H1 (cell line): ENCODE results near the gene TTC9. TPM values are rescaled to one million over a fixed set of nuclear protein-coding genes. Genes with fewer than 3 reads are reported as not detected.

Experiments
- EP300 ChIP-seq, 2 experiments: IDR thresholded peaks; 1 replicate in 1 of 2; 2 replicates in 1 of 2; pipeline ENCODE4 v1.6.1; 2011 to 2012; ENCODE audit warnings: low read depth in 2 of 2, low read length in 2 of 2, mild to moderate bottlenecking in 2 of 2, borderline replicate concordance in 1 of 2, inconsistent platforms in 1 of 2, moderate library complexity in 1 of 2
- KDM5A ChIP-seq: fragments of 200-600 bp; IDR thresholded peaks from 2 replicates; pipeline ENCODE4 v1.7.1; 2012; ENCODE audit warnings: mild to moderate bottlenecking, low read length, inconsistent platforms, mixed read lengths
- RXRA ChIP-seq: IDR thresholded peaks from 2 replicates; pipeline ENCODE4 v1.6.1; 2011; ENCODE audit warnings: low read depth, mild to moderate bottlenecking, low read length, moderate library complexity; ENCODE audit not compliant: insufficient read depth
- SIRT6 ChIP-seq: IDR thresholded peaks from one replicate; pipeline ENCODE4 v1.7.1; 2012; ENCODE audit warnings: low read length, inconsistent platforms
- SP1 ChIP-seq: IDR thresholded peaks from 2 replicates; pipeline ENCODE4 v1.6.1; 2011; ENCODE audit warnings: low read depth, low read length
- SP4 ChIP-seq: IDR thresholded peaks from 2 replicates; pipeline ENCODE4 v1.6.1; 2012; ENCODE audit warnings: low read length, inconsistent platforms
- SRF ChIP-seq: IDR thresholded peaks from 2 replicates; pipeline ENCODE4 v1.6.1; 2011; ENCODE audit warnings: mild to moderate bottlenecking, low read depth, low read length, moderate library complexity
- TAF1 ChIP-seq: IDR thresholded peaks from 2 replicates; pipeline ENCODE4 v1.6.1; 2011; ENCODE audit warnings: mild to moderate bottlenecking, low read depth, low read length
- ZNF274 ChIP-seq: IDR thresholded peaks from 2 replicates; pipeline ENCODE4 v1.7.0; 2012; ENCODE audit warnings: low read length, borderline replicate concordance; ENCODE audit errors: extremely low read depth
- polyA plus RNA-seq, 7 experiments: library from polyadenylated mRNA; depleted of rRNA in 3 of 7; stranded (reverse) in 5 of 7; unstranded in 2 of 7; fragments of >200 nt in 5 of 7; fragments of 200-250 nt in 2 of 7; gene quantifications; 1 replicate in 5 of 7; 2 replicates in 1 of 7; 4 replicates in 1 of 7; pipeline versions ENCODE4 v1.2.1 to v1.2.3, GENCODE V29; 2011 to 2013; ENCODE audit warnings: missing spikeins in 2 of 7, mixed read lengths in 2 of 7
- total RNA-seq: library from RNA; stranded (reverse); fragmentation: NEBNext Ultra II Directional; extraction: Animal tissue kit (Norgen Biotek cat#: 25700); gene quantifications from 2 replicates; pipeline ENCODE4 v1.2.1, GENCODE V29; 2021
- TF ChIP-seq, protein P1 (sequence below), 3 experiments: IDR thresholded peaks; 1 replicate in 2 of 3; 2 replicates in 1 of 3; pipeline versions ENCODE4 v1.5.1 to v1.6.1; 2011; ENCODE audit warnings: low read length in 3 of 3, mild to moderate bottlenecking in 3 of 3, inconsistent platforms in 2 of 3, low read depth in 1 of 3, moderate library complexity in 1 of 3; ENCODE audit not compliant: insufficient read depth in 1 of 3; ENCODE audit errors: control extremely low read depth in 1 of 3

Gene TTC9
- total and polyA plus RNA-seq, 2 of the 8 experiments (the other 6 are each of a cell fraction or from before 2014, with no cell fraction given), result 21.0 to 29.5 TPM

- TF ChIP-seq, protein P1, sequence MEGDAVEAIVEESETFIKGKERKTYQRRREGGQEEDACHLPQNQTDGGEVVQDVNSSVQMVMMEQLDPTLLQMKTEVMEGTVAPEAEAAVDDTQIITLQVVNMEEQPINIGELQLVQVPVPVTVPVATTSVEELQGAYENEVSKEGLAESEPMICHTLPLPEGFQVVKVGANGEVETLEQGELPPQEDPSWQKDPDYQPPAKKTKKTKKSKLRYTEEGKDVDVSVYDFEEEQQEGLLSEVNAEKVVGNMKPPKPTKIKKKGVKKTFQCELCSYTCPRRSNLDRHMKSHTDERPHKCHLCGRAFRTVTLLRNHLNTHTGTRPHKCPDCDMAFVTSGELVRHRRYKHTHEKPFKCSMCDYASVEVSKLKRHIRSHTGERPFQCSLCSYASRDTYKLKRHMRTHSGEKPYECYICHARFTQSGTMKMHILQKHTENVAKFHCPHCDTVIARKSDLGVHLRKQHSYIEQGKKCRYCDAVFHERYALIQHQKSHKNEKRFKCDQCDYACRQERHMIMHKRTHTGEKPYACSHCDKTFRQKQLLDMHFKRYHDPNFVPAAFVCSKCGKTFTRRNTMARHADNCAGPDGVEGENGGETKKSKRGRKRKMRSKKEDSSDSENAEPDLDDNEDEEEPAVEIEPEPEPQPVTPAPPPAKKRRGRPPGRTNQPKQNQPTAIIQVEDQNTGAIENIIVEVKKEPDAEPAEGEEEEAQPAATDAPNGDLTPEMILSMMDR (IDR thresholded peaks at IDR 0.05; ENCODE audit: control extremely low read depth in 1 of 3, insufficient read depth in 1 of 3, low read depth in 1 of 3, low read length in 3 of 3), result no peak
- TF ChIP-seq SIRT6, result no peak
- no peak for TF ChIP-seq KDM5A
- TF ChIP-seq ZNF274, result no peak
- no peak for TF ChIP-seq TAF1
- TF ChIP-seq SP1, result no peak
- no peak for TF ChIP-seq SRF
- no peak for TF ChIP-seq RXRA
- TF ChIP-seq EP300 (IDR thresholded peaks at IDR 0.05; ENCODE audit: borderline replicate concordance in 1 of 2, low read depth in 2 of 2, low read length in 2 of 2), result no peak
- TF ChIP-seq SP4, result no peak
- TF ChIP-seq, all 59 proteins: peak for 0
Observed at GRCh38 chr14:70699646-70700045, 57.9 kb downstream of the TTC9 start (continued).
